Keratinocyte (primary cell): Measurements from ENCODE around the gene INTS3. TPM values are rescaled to one million over a fixed set of nuclear protein-coding genes. Genes with fewer than 3 reads are reported as not detected.

Experiments used
- DNase-seq: peaks from one replicate; pipeline ENCODE4 v3.0.0-alpha.2; 2011; ENCODE audit warnings: low read depth, missing footprints, low spot score
- FAIRE-seq: peaks from 2 replicates; lab custom pipeline; 2011; peaks lifted over from hg19 to GRCh38; lab: Jason Lieb, UNC
- H2AFZ ChIP-seq: 2 replicates; pipeline ENCODE4 v1.6.0; 2012; ENCODE audit warnings: low read length, control low read depth, inconsistent platforms; ENCODE audit not compliant: control insufficient read depth
- H3K27ac ChIP-seq: 2 replicates; pipeline ENCODE4 v1.5.1; 2011; ENCODE audit warnings: low read length; ENCODE audit not compliant: control insufficient read depth, insufficient read depth
- H3K27me3 ChIP-seq: 3 replicates; pipeline ENCODE4 v1.6.0; 2011; ENCODE audit warnings: low read length; ENCODE audit not compliant: control insufficient read depth, insufficient read depth; ENCODE audit errors: extremely low read depth
- H3K36me3 ChIP-seq, 2 experiments: 2 replicates in 1 of 2; 3 replicates in 1 of 2; pipeline ENCODE4 v1.5.1; 2011; ENCODE audit warnings: low read length in 2 of 2, mild to moderate bottlenecking in 1 of 2; ENCODE audit not compliant: control insufficient read depth in 2 of 2, insufficient read depth in 2 of 2; ENCODE audit errors: extremely low read depth in 1 of 2
- H3K4me1 ChIP-seq: 3 replicates; pipeline ENCODE4 v1.5.1; 2011; ENCODE audit warnings: low read length; ENCODE audit not compliant: control insufficient read depth, insufficient read depth; ENCODE audit errors: extremely low read depth
- H3K4me2 ChIP-seq: 3 replicates; pipeline ENCODE4 v1.6.0; 2011; ENCODE audit warnings: low read depth, low read length; ENCODE audit not compliant: control insufficient read depth, insufficient read depth; ENCODE audit errors: extremely low read depth
- H3K4me3 ChIP-seq, 3 experiments: fragments of 200-600 bp in 1 of 3; sonication (generic) in 1 of 3; 2 replicates in 2 of 3; 3 replicates in 1 of 3; pipeline ENCODE4 v1.5.1; 2011 to 2016; ENCODE audit warnings: low read length in 3 of 3, mild to moderate bottlenecking in 3 of 3, control low read depth in 2 of 3, inconsistent platforms in 1 of 3, low read depth in 1 of 3, mixed read lengths in 1 of 3, mixed run types in 1 of 3, moderate library complexity in 1 of 3; ENCODE audit not compliant: control insufficient read depth in 2 of 3, insufficient read depth in 2 of 3; ENCODE audit errors: extremely low read depth in 1 of 3
- H3K79me2 ChIP-seq: 2 replicates; pipeline ENCODE4 v1.6.0; 2012; ENCODE audit warnings: low read length; ENCODE audit not compliant: control insufficient read depth, insufficient read depth
- H3K9ac ChIP-seq: 3 replicates; pipeline ENCODE4 v1.6.0; 2011; ENCODE audit warnings: low read length; ENCODE audit not compliant: control insufficient read depth, insufficient read depth; ENCODE audit errors: extremely low read depth
- H3K9me1 ChIP-seq: 3 replicates; pipeline ENCODE4 v1.6.0; 2011; ENCODE audit warnings: low read length; ENCODE audit not compliant: control insufficient read depth, insufficient read depth; ENCODE audit errors: extremely low read depth
- H3K9me3 ChIP-seq: 2 replicates; pipeline ENCODE4 v1.5.1; 2012; ENCODE audit warnings: low read depth, low read length; ENCODE audit not compliant: control insufficient read depth
- H4K20me1 ChIP-seq: 3 replicates; pipeline ENCODE4 v1.6.0; 2011; ENCODE audit warnings: low read length; ENCODE audit not compliant: control insufficient read depth, insufficient read depth; ENCODE audit errors: extremely low read depth
- CTCF ChIP-seq, 3 experiments: IDR thresholded peaks in 1 of 3; conservative IDR thresholded peaks in 1 of 3; optimal IDR thresholded peaks in 1 of 3; 2 replicates in 2 of 3; 3 replicates in 1 of 3; pipeline versions ENCODE3 to v1.5.1; 2011; ENCODE audit warnings: low read length in 3 of 3, mild to moderate bottlenecking in 3 of 3, moderate library complexity in 2 of 3, control low read depth in 1 of 3, inconsistent platforms in 1 of 3; ENCODE audit not compliant: insufficient read depth in 2 of 3; ENCODE audit errors: extremely low read depth in 1 of 3
- EZH2 ChIP-seq: IDR thresholded peaks from one replicate; pipeline ENCODE4 v1.6.1; 2012; ENCODE audit warnings: inconsistent platforms, mild to moderate bottlenecking, low read length, moderate library complexity
- dilution Hi-C: fragments of 300-500 bp; cut with MboI; formaldehyde crosslinking; loops from one replicate; pipeline ENCODE4 v1.7.0; 2020; ENCODE audit warnings: low sequenced_read_pairs; ENCODE audit not compliant: extremely low pct_ligation_motif_present
- polyA plus RNA-seq, 5 experiments: library from polyadenylated mRNA; depleted of rRNA in 3 of 5; stranded (reverse) in 3 of 5; stranded (forward) in 1 of 5; unstranded in 1 of 5; fragments of >200 nt; gene quantifications; 1 replicate in 1 of 5; 2 replicates in 3 of 5; 3 replicates in 1 of 5; pipeline versions ENCODE4 v1.2.1 to v1.2.3, GENCODE V29; 2011 to 2012; ENCODE audit warnings: missing spikeins in 2 of 5, low read depth in 1 of 5, low replicate concordance in 1 of 5

INTS3 gene
- polyA plus RNA-seq, 1 donor (not counting 4 experiments of a cell fraction or from before 2014, with no cell fraction given): 24.6 TPM

DNA sequence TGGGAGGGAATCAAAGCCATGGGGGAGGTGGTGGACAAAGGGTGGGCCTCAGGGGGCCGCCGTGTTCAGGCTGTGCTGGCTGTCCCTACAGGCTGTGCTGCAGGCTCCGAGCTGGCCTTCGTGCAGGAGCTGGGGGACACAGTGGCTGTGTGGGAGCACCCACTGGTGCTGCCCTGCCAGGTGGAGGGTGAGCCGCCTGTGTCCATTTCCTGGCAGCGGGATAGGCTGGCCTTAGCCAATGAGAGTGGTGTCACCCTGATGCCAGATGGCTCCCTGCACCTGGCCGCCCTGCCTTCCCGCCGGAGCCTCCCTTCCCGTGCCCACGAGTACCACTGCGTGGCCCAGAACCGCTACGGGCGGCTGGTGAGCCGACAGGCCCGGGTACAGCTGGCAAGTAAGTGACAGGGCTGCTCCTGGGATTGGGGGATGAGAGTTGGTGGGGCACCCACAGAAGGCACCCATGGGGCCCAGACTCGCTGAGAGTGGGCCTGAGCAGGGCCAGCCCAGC is 67.5 kb downstream of the INTS3 start:
- no peaks in the 10 kb centered on the region for H3K9me3 ChIP-seq
- no peak overlapping the region for H3K4me3 ChIP-seq
- no peak for FAIRE-seq
- no peak overlapping the region for H3K27ac ChIP-seq
- no peaks in the 10 kb centered on the region for H4K20me1 ChIP-seq
- H3K4me1 ChIP-seq: peaks cover 1% of the 10 kb centered on the region
- peaks cover 0 to 3% of the 10 kb centered on the region in 2 experiments for H3K36me3 ChIP-seq
- no peaks in the 10 kb centered on the region for H3K9me1 ChIP-seq
- no peak overlapping the region for H3K9ac ChIP-seq
- H3K79me2 ChIP-seq: no peaks in the 10 kb centered on the region
- peaks cover under 1% of the 10 kb centered on the region for H3K27me3 ChIP-seq
- H2AFZ ChIP-seq: no peak overlapping the region
- no peak for DNase-seq
- dilution Hi-C loops: no loop called here
- TF ChIP-seq CTCF (optimal IDR thresholded peaks at IDR 0.05 in 1 of 3, IDR thresholded peaks at IDR 0.05 in 1 of 3, conservative IDR thresholded peaks at IDR 0.05 in 1 of 3; ENCODE audit: extremely low read depth in 1 of 3, insufficient read depth in 2 of 3, low read length in 3 of 3): no peak
- H3K4me2 ChIP-seq: no peak overlapping the region

DNA sequence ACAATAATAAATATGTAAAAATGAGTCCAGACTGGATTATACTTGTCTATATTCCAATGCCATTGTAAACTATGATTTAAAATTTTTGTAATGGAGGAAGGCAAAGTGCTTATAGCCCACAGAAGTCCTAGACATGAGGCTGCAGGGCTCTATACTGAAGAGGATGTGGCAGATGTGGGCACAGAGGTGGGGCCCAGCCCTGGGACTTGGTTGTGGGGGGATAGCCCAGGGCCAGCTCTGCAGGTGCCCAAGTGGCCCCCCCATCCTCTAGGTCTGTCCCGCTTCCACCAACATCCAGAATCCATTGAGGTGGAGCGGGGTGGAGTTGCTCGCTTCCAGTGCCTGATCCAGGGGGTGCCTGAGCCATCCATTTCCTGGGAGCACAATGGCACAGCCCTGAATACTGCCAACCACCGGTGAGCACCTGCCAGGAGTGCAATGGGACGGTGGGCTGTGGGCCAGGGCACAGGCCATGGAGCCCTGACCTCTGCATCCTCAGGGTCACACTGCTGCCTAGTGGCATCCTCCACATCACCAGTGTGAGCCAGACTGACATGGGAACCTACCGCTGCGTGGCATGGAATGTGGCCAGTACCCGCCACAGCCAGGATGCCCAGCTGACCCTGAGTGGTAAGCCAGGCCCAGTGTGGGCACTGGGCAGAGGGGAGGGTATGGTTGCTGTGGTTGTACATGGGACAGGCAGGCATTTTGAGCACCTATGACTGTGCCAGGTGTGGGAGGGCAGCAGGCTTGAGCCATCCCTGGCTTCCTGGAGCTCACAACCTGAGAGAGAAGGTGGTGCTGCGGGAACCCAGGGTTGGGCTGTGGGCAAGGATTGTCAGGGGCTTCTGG is 68.3 kb downstream of the INTS3 start:
- H3K4me3 ChIP-seq: no peak overlapping the region
- H3K36me3 ChIP-seq: peaks cover 0 to 3% of the 10 kb centered on the region in 2 experiments
- no peak overlapping the region for H3K27ac ChIP-seq
- no peaks in the 10 kb centered on the region for H3K4me1 ChIP-seq
- TF ChIP-seq EZH2 (no peak), CTCF (optimal IDR thresholded peaks at IDR 0.05 in 1 of 3, IDR thresholded peaks at IDR 0.05 in 1 of 3, conservative IDR thresholded peaks at IDR 0.05 in 1 of 3; ENCODE audit: extremely low read depth in 1 of 3, insufficient read depth in 2 of 3, low read length in 3 of 3) (no peak)
- H3K27me3 ChIP-seq: no peaks in the 10 kb centered on the region
- DNase-seq (no peak), FAIRE-seq (no peak)
- H3K9me3 ChIP-seq: no peaks in the 10 kb centered on the region
- H3K4me2 ChIP-seq: no peak overlapping the region
- H2AFZ ChIP-seq: no peak overlapping the region
- no peaks in the 10 kb centered on the region for H3K9me1 ChIP-seq
- no peak overlapping the region for H3K9ac ChIP-seq
- H3K79me2 ChIP-seq: no peaks in the 10 kb centered on the region
- dilution Hi-C loops: no loop called here
- H4K20me1 ChIP-seq: no peaks in the 10 kb centered on the region
